GM19324 (cell line): ENCODE measurements around the gene PRRC1.

Experiments
- ATAC-seq: cut with Tn5 transposase; IDR thresholded peaks from one replicate; pipeline ENCODE4 v1.9.1; 2021; ENCODE audit warnings: mild to moderate bottlenecking, moderate library complexity; ENCODE audit not compliant: unreplicated experiment, low FRiP score

The PRRC1 gene

GRCh38 chr5:127517480-127518318 lies at the start of gene PRRC1:
PRRC1 (plus strand) TSS chr5:127517640; CDS start chr5:127523480, 5,840 bp downstream.
- peak; percentile 96 for ATAC-seq

DNA sequence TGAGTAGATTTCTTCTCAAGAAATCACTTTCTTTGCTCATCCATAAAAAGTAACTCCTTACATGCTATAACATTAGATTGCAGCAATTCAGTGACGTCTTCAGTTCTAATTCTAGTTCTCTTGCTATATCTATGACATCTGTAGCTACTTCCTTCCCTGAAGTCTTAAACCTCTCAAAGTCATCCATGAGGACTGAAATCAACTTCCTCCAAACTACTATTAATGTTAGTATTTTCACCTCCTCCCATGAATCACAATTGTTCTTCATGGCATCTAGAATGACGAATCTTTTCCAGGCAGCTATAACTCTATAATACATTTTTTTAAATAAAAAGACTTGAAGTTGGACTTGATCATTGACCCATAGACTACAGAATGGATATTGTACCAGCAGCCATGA lies 46.2 kb upstream of the PRRC1 start:
- ATAC-seq = no peak

- ATAC-seq = no peak
Observed at GRCh38 chr5:127472700-127473099, 44.7 kb upstream of the PRRC1 start.

DNA sequence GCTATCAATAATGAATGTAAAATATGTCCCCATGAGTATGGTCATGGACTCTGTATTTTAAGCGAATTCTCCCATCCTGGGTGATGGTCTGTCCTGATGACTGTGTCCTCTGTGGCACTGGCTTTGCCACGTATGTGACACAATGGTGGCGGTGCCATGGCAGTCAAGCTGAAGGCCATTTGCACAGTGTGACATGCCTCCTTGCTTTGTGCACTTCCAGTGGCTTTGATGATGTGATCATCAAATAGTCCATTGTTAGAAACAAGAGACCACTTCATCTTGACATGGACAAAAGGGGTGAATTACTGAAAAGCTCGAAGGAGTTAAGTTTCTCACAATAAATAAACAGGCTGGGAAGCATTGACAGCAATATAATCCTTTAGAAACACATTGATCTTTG lies 31.0 kb upstream of the PRRC1 start:
- ATAC-seq = no peak

- peak; percentile 60 for ATAC-seq
Observed at GRCh38 chr5:127492854-127493738, 24.3 kb upstream of the PRRC1 start.

- no peak for ATAC-seq
Observed at GRCh38 chr5:127498548-127498947, 18.9 kb upstream of the PRRC1 start.

- ATAC-seq = no peak
Observed at GRCh38 chr5:127505905-127506304, 11.5 kb upstream of the PRRC1 start.

- no peak for ATAC-seq
Observed at GRCh38 chr5:127506616-127507015, 10.8 kb upstream of the PRRC1 start.

DNA sequence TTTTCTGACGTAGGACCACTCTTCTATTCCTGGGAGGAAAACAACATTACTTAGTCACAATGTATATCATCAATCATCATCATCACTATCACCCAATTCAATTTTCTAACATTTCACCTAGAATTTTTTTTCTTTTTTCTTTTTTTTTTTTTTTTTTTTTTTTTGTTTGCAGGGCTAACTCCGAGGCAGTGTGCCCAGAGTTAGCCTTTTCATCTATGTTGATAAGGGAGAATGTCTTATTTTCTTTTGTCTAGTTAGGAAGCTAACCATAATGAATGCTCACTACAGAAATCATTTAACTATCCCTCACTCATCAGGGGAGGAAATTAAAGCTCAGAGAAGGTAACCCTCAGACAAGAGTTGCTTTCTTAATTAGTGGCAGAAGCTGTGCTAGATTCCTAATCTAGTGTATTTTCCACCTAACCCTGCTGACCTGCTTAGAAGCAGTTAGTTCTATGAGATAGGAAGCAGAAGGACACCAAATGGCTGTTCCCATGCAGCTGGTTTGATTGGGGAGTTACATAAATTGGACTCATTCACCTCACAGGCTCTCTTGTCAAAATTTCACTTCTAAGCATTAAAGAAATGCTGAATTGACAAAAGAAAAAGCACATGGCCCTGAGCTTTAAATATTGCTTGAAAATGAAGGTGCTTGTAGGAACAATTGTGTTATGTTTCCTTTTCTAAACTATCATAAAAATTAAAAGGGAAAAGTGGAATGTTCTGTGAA lies 8.6 kb upstream of the PRRC1 start:
- ATAC-seq = no peak

- no peak for ATAC-seq
Observed at GRCh38 chr5:127513408-127513970, 4.0 kb upstream of the PRRC1 start.

DNA sequence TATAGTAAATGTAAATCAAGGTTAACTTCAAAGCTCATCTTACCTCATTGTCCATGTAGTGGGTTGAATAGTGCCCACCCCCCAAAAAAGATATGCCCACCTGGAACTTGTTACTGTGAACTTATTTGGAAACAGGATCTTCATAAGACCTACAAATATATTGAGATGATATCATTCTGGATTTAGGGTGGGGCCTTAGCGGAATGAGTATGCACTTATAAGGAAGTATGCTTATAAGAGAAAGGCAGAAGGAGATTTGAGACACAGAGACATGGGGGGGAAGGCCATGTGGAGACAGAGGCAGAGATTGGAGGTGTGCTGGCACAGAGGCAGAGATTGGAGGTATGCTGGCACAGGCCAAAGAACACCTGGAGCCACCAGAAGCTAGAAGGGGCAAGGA lies 2.6 kb upstream of the PRRC1 start:
- ATAC-seq = no peak

- ATAC-seq = no peak
Observed at GRCh38 chr5:127515693-127516440, 1.6 kb upstream of the PRRC1 start.

GRCh38 chr5:127517110-127517479 lies 345 bp upstream of the PRRC1 start:
- peak; percentile 31 for ATAC-seq

DNA sequence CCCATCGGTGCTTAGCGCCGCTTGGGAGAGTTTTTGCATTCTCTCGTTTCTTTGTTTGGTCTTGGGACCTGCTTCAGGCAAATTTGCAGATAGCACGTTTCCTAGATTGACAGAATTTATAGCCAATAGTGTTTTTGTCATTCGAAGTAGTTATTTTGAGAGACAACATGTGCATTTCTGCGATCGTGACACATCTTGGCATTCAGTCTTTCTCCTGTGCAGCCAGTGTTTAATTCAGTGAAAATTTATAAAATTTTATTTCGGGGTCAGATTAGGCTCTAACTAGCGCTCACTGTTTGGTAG lies 830 bp downstream of the PRRC1 start:
- ATAC-seq = peak; percentile 25

- no peak for ATAC-seq
Observed at GRCh38 chr5:127519527-127519926, 2.1 kb downstream of the PRRC1 start.

DNA sequence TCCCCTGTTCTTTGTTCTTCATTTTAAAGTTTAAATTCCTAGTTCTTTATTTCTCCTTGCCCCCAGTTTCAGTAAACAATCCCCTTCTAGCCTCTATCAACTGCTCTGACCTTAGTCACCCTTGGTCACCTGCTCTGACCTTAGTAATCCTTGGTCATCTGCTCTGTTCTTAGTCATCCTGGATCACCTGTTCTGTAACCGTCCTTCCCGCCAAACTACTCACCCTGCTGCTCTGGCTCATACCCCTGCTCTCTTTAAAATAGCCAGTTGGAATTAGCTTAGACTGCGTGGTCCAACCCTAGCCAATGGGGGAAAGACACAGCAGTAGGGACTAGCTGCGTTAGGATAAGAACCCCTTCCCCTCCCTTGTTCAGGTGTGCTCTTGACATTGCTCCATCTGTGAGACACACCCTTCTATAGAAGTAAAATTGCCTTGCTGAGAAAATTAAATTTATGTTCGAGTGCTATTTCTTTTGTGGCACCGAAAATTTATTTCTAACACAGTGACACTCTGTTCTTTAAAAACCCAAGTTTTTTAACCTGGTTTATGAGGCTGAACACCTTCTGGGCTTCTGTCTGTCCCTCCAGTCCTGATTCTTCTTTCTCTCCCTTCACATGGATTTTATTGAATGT lies 3.8 kb downstream of the PRRC1 start:
- ATAC-seq = no peak

DNA sequence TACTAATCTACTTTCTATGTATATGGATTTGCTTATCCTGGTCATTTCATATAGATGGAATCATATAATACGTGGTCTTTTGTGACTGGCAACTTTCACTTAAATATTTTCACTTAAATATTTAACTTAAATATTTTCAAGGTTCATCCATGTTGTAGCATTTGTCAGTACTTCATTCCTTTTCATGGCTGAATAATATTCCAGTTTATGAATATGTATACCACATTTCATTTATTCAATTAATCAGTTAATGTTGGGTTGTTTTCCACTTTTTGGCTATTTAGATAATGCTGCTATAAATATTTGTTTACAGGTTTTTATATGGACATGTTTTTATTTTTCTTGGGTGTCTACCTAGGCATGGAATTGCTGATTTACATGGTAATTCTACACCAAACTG lies 7.7 kb downstream of the PRRC1 start:
- ATAC-seq = no peak

GRCh38 chr5:127529904-127530682 lies 12.7 kb downstream of the PRRC1 start:
- no peak for ATAC-seq

GRCh38 chr5:127536687-127537086 lies 19.2 kb downstream of the PRRC1 start:
- no peak for ATAC-seq
